Myocyte (in vitro differentiated cells): ENCODE results near the gene STARD4. TPM values are rescaled to one million over a fixed set of nuclear protein-coding genes. Genes with fewer than 3 reads are reported as not detected.

Experiments used
- DNase-seq: peaks from one replicate; pipeline ENCODE4 v3.0.0-alpha.2; 2012; ENCODE audit warnings: low read depth
- total RNA-seq: library from RNA; depleted of rRNA; stranded (reverse); fragments of >200 nt; gene quantifications from 2 replicates; pipeline ENCODE4 v1.2.3, GENCODE V29; 2014

STARD4 gene
- total RNA-seq, 1 donor from 2014 or later = 124 TPM

GRCh38 chr5:111478266-111478665 lies 34.1 kb downstream of the STARD4 start:
- no peak for DNase-seq

DNA sequence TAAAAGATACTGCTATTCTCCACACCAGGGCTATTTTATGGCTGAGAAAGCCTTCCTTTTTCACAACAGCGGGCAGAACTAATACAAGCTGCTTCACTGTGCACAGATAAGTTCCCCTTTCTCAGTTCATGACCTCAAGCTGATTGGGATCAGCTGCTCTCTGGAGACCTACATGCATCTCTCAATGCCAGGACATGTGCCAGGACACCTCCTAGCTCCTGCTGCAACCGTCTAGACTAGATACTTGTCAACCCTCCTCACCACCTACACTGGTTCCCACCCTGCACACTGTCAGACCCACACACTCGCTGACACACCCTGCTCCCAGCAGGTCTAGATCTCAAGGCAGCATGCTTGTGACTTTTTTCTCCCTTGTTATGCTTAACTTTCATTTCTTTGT lies 39.8 kb downstream of the STARD4 start:
- DNase-seq = no peak

- no peak for DNase-seq
Observed at GRCh38 chr5:111472096-111472495, 40.2 kb downstream of the STARD4 start.

- DNase-seq = no peak
Observed at GRCh38 chr5:111469903-111470302, 42.4 kb downstream of the STARD4 start.

GRCh38 chr5:111469293-111469896 lies 42.9 kb downstream of the STARD4 start:
- DNase-seq = no peak

- DNase-seq = no peak
Observed at GRCh38 chr5:111463311-111463710, 49.0 kb downstream of the STARD4 start.

DNA sequence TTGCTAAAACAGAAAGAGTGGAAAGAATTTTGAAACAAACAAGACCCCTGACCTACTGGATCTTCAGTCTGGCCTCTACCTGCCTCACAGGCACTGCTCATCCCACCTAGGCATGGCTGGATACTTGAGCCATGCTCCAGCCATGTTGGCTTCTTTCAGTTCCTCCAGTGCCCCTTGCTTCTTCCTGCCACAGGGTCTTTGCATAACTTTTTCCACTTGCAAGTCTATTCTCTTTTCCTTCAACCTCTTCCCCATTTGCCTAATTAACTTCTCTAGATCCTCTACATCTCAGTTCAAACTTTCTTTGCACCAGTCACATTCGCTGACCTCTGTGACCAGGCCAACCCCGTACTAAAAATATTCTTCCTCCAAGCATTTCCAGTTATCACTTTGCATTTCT lies 50.4 kb downstream of the STARD4 start:
- DNase-seq = no peak

DNA sequence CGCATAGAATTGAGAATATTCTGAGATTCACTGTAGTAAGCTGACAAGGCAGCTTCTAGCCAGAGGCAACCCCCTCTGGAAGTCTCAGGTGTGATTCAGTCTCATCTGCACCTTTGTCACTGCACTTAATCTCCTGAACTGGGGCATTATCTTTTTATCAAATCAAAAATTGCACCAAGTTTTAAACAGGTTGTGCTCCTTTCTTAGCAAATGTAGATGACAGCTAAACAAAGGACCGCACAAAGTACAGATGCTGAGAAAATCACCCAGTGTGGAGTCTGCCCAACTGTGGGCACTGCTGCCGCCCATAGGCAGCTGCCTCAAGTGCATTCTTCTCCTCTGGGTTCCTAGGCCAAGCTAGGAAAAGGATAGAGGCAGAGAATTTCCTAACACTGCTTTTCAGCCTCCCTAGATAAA lies 51.1 kb downstream of the STARD4 start:
- peak; percentile 58 for DNase-seq

DNA sequence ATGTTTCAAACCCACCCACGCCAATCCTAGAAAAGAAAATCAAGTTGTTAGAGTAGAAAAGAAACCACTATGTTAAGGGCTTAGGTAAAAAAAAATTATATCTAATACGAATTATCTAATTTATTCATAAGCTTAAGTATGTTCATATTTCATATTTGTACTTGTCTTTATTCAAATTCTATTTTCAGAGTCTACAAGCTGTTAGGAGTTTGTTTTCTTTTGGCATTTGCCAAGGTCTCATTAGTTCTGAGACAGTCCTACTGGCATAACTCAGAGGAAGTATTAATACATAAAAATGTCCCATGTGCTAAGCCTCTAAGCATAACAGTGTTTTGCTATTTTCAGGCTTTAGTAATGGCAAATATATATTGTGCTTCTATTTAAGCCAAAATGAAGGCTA lies 57.6 kb downstream of the STARD4 start:
- DNase-seq = no peak

DNA sequence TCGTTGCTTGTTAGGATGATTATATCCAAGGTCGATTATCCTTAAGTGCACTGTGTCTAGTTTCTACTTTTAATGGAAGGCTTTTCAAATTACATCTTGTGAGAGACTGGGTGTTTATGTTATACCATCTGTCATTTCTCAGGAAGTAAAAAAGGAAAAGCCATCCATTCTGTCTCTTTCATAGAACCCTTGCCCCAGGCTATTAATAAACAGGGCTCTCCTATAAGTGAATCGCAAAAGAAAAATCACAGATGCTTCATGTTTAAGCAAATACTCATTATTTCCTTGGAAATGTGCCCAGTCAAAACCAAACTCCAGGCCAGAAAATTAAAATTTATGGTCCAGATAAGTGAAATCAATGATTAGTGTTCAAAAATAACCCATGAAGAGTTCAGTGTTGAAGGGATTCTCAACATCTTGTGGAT lies 58.1 kb downstream of the STARD4 start:
- no peak for DNase-seq

- peak; percentile 27 for DNase-seq
Observed at GRCh38 chr5:111453747-111454146, 58.6 kb downstream of the STARD4 start.

- peak; percentile 23 for DNase-seq
Observed at GRCh38 chr5:111453295-111453694, 59.0 kb downstream of the STARD4 start.

- DNase-seq = no peak
Observed at GRCh38 chr5:111447822-111448221, 64.5 kb downstream of the STARD4 start.

DNA sequence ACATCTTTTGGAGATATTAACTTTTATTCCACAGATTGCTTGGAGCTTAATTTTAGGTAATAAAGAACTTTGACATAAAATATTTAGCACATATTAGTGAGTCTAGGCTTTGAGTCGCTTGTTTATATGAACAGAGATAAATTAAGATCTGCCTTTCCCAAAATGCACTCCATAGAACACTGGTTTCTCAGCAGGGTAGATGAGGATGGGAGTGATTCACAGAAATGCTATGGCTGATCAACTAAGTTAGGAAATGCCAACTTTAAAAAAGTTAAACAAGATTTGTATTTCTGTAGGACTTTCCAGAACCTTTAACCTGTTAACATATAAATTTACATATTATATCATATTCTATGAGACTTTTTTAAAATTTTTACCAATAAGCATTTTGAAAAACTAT lies 65.2 kb downstream of the STARD4 start:
- DNase-seq = no peak

Other genes with a start within 250 kb of the STARD4 start
- 142 and 169 TPM in 2 replicates for gene NREP, start 244.7 kb upstream of the STARD4 start, total RNA-seq